HepG2 (cell line): ENCODE results near the gene ZNF586. TPM values are rescaled to one million over a fixed set of nuclear protein-coding genes. Genes with fewer than 3 reads are reported as not detected.

Experiments used
- ATAC-seq: fragments of 200-7000 bp; cut with Tn5 transposase; 3 replicates; pipeline ENCODE4 v1.9.1; 2020; ENCODE audit warnings: mild to moderate bottlenecking, moderate library complexity
- BruUV-seq: library from RNA; stranded (reverse); fragments of 400-500 nt; replicated peaks from 2 replicates; lab custom pipeline; 2021; lab: Mats Ljungman, UMichigan
- CTCF ChIA-PET: fragments of 300-600 bp; formaldehyde crosslinking; extraction: SDS; loops from one replicate; lab custom pipeline; 2021; ENCODE audit warnings: low total read pairs, inconsistent platforms, low intra/inter-chr PET ratio; lab: Yijun Ruan, JAX
- POLR2A ChIA-PET: fragments of 350-600 bp; sonication (Branson Sonifier 250); formaldehyde crosslinking; loops from one replicate; lab custom pipeline; 2020; ENCODE audit warnings: antibody characterized with exemption, inconsistent platforms; lab: Yijun Ruan, JAX
- DNase-seq: peaks from one replicate; pipeline ENCODE4 v3.0.0-alpha.2; 2015; ENCODE audit warnings: low spot score
- FAIRE-seq: peaks from 3 replicates; lab custom pipeline; 2011; peaks lifted over from hg19 to GRCh38; lab: Jason Lieb, UNC
- H2AFZ ChIP-seq: one replicate; pipeline ENCODE4 v1.6.1; 2011; ENCODE audit warnings: low read length, inconsistent platforms
- H3K27ac ChIP-seq: fragments of 300-600 bp; 3 replicates; pipeline ENCODE4 v1.8.0; 2011; ENCODE audit warnings: mixed run types, mild to moderate bottlenecking, mixed read lengths, low read length, inconsistent platforms; ENCODE audit not compliant: insufficient read depth; ENCODE audit errors: extremely low read length
- H3K27me3 ChIP-seq, 2 experiments: fragments of 200-600 bp in 1 of 2; 2 replicates in 1 of 2; 3 replicates in 1 of 2; pipeline versions ENCODE4 v1.6.0 to v1.8.0; 2011; ENCODE audit warnings: low read length in 2 of 2, mild to moderate bottlenecking in 2 of 2, moderate library complexity in 2 of 2, inconsistent platforms in 1 of 2; ENCODE audit not compliant: insufficient read depth in 2 of 2, control insufficient read depth in 1 of 2
- H3K36me3 ChIP-seq, 2 experiments: fragments of 200-600 bp in 1 of 2; replicated peaks in 1 of 2; 2 replicates in 1 of 2; 3 replicates in 1 of 2; pipeline versions ENCODE4 v1.5.1 to v1.8.0; 2011; ENCODE audit warnings: low read length in 2 of 2, inconsistent platforms in 1 of 2; ENCODE audit not compliant: insufficient read depth in 2 of 2, control insufficient read depth in 1 of 2
- H3K4me1 ChIP-seq: 2 replicates; pipeline ENCODE4 v1.5.1; 2012; ENCODE audit warnings: low read length, inconsistent platforms; ENCODE audit not compliant: insufficient read depth
- H3K4me2 ChIP-seq: 2 replicates; pipeline ENCODE4 v1.6.0; 2011; ENCODE audit warnings: low read depth, low read length, inconsistent platforms
- H3K4me3 ChIP-seq, 3 experiments: fragments of 200-600 bp in 1 of 3; sonication (generic), shearing (Covaris generic) in 1 of 3; replicated peaks in 1 of 3; 2 replicates each; pipeline ENCODE4 v1.5.1; 2011 to 2016; ENCODE audit warnings: low read length in 3 of 3, inconsistent platforms in 2 of 3, low read depth in 2 of 3, mild to moderate bottlenecking in 2 of 3, control low read depth in 1 of 3, mixed read lengths in 1 of 3; ENCODE audit not compliant: insufficient read depth in 1 of 3
- H3K79me2 ChIP-seq: one replicate; pipeline ENCODE4 v1.6.1; 2011; ENCODE audit warnings: low read length, inconsistent platforms; ENCODE audit not compliant: insufficient read depth
- H3K9ac ChIP-seq: 2 replicates; pipeline ENCODE4 v1.6.0; 2011; ENCODE audit warnings: mild to moderate bottlenecking, low read depth, low read length, inconsistent platforms; ENCODE audit not compliant: insufficient read depth
- H3K9me3 ChIP-seq: 2 replicates; pipeline ENCODE4 v1.5.1; 2012; ENCODE audit warnings: mild to moderate bottlenecking, low read length
- H4K20me1 ChIP-seq: 2 replicates; pipeline ENCODE4 v1.6.0; 2011; ENCODE audit warnings: inconsistent platforms, mild to moderate bottlenecking, low read length, moderate library complexity; ENCODE audit not compliant: insufficient read depth
- DZIP1 ChIP-seq: sonication (generic); formaldehyde crosslinking; IDR thresholded peaks from 2 replicates; pipeline ENCODE4 v1.5.0; 2020; ENCODE audit warnings: mild to moderate bottlenecking, missing genetic modification reagents
- HOXA3 ChIP-seq: sonication (generic); formaldehyde crosslinking; IDR thresholded peaks from 2 replicates; pipeline ENCODE4 v1.5.0; 2020; ENCODE audit warnings: missing genetic modification reagents
- SAP130 ChIP-seq: IDR thresholded peaks from 2 replicates; pipeline ENCODE4 v1.6.1; 2016; ENCODE audit warnings: low read depth
- ZSCAN21 ChIP-seq: sonication (generic); formaldehyde crosslinking; IDR thresholded peaks from 2 replicates; pipeline ENCODE4 v1.8.0; 2022; ENCODE audit warnings: mild to moderate bottlenecking, missing genetic modification reagents, moderate library complexity, borderline replicate concordance
- WGBS: methylation state at CpG from one replicate; pipeline ENCODE4 v1.1.6; 2017; ENCODE audit warnings: low lambda C conversion rate; 5-methylcytosine and 5-hydroxymethylcytosine counted together
- in situ Hi-C: cut with HindIII; loops from 2 replicates; pipeline ENCODE4 v1.10.0; 2017; ENCODE audit warnings: low pct_unique_long_range_greater_than_20kb; ENCODE audit not compliant: extremely low pct_ligation_motif_present
- intact Hi-C: fragments of 100-400 bp; cut with micrococcal nuclease; formaldehyde crosslinking; loops from one replicate; pipeline ENCODE4 v1.10.0; 2022; ENCODE audit not compliant: unreplicated experiment
- polyA plus RNA-seq, 8 experiments: library from polyadenylated mRNA; depleted of rRNA in 3 of 8; stranded (reverse) in 7 of 8; unstranded in 1 of 8; fragments of >200 nt; fragmentation: Illumina TruSeq in 4 of 8; extraction: Trizol in 4 of 8; gene quantifications; 2 replicates each; pipeline versions ENCODE4 v1.2.1 to v1.2.3, GENCODE V29; 2011 to 2016; ENCODE audit warnings: low read depth in 4 of 8, missing spikeins in 1 of 8, mixed read lengths in 1 of 8; ENCODE audit not compliant: insufficient read depth in 1 of 8
- total RNA-seq, 5 experiments: library from RNA; depleted of rRNA; stranded (reverse); fragments of >200 nt; fragmentation: Illumina TruSeq; extraction: Trizol; gene quantifications; 2 replicates each; pipeline ENCODE4 v1.2.3, GENCODE V29; 2016; ENCODE audit warnings: low read depth in 1 of 5
- TF ChIP-seq, protein P1 (sequence below): fragments of 450-650 bp; IDR thresholded peaks from 2 replicates; pipeline ENCODE4 v1.6.1; 2017; ENCODE audit warnings: mild to moderate bottlenecking

Gene ZNF586
- total and polyA plus RNA-seq, 2 of the 13 experiments (the other 11 are each of a cell fraction or from before 2014, with no cell fraction given) = 0.50 to 3.4 TPM

- no TSS peak for BruUV-seq
- TF ChIP-seq SAP130 (no peak), HOXA3 (CRISPR knock-in tag) (no peak), ZSCAN21 (CRISPR knock-in tag) (no peak), DZIP1 (no peak)
- TF ChIP-seq, protein P1, sequence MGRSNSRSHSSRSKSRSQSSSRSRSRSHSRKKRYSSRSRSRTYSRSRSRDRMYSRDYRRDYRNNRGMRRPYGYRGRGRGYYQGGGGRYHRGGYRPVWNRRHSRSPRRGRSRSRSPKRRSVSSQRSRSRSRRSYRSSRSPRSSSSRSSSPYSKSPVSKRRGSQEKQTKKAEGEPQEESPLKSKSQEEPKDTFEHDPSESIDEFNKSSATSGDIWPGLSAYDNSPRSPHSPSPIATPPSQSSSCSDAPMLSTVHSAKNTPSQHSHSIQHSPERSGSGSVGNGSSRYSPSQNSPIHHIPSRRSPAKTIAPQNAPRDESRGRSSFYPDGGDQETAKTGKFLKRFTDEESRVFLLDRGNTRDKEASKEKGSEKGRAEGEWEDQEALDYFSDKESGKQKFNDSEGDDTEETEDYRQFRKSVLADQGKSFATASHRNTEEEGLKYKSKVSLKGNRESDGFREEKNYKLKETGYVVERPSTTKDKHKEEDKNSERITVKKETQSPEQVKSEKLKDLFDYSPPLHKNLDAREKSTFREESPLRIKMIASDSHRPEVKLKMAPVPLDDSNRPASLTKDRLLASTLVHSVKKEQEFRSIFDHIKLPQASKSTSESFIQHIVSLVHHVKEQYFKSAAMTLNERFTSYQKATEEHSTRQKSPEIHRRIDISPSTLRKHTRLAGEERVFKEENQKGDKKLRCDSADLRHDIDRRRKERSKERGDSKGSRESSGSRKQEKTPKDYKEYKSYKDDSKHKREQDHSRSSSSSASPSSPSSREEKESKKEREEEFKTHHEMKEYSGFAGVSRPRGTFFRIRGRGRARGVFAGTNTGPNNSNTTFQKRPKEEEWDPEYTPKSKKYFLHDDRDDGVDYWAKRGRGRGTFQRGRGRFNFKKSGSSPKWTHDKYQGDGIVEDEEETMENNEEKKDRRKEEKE = no peak
- TF ChIP-seq, all 625 proteins: peak for 0
- ATAC-seq (no peak), FAIRE-seq (no peak), DNase-seq (no peak)
- in situ Hi-C loops (no loop called here), intact Hi-C loops (no loop called here)
- Histone ChIP-seq H3K4me2 (no peak overlapping the region), H3K9ac (no peak overlapping the region), H3K36me3 (peaks cover 0 to 18% of the 10 kb centered on the region in 2 experiments; a peak in 1 of 5 replicates), H3K79me2 (no peaks in the 10 kb centered on the region), H4K20me1 (no peaks in the 10 kb centered on the region), H3K27ac (no peak overlapping the region), H2AFZ (no peak overlapping the region), H3K4me3 (no peak overlapping the region), H3K27me3 (no peaks in the 10 kb centered on the region), H3K9me3 (no peaks in the 10 kb centered on the region), H3K4me1 (no peaks in the 10 kb centered on the region)
- CTCF ChIA-PET = no interaction called here
- WGBS = 90% methylated on average over 4 of the region's 4 CpGs
- POLR2A ChIA-PET = no interaction called here
These were observed 1.9 kb downstream of the ZNF586 start for GRCh38 chr19:57771417-57771816.
